Measurements from ENCODE around the gene COX7B. TPM values are rescaled to one million over a fixed set of nuclear protein-coding genes. Genes with fewer than 3 reads are reported as not detected.
A peak's percentile ranks its signal among the peaks of the same experiment; 100 is the strongest.

Gene COX7B
- total and polyA plus RNA-seq, 10 of the 15 experiments (the other 5 are each of a cell fraction or from before 2014, with no cell fraction given) = 331 to 2,070 (median 987) TPM

GRCh38 chrX:77892887-77893286 is 6.4 kb upstream of the COX7B start:
- no peaks in the 10 kb centered on the region for H3K4me1 ChIP-seq (ENCODE audit: control insufficient read depth, insufficient read depth, low read length)
- peaks cover 52% of the 10 kb centered on the region for H3K79me2 ChIP-seq (ENCODE audit: control insufficient read depth, insufficient read depth, low read length)
- no peak overlapping the region for H2AFZ ChIP-seq (ENCODE audit: control insufficient read depth, low read depth, low read length)
- ATAC-seq = no peak
- no peaks in the 10 kb centered on the region; the same call in 1 of the 2 replicates for H4K20me1 ChIP-seq (ENCODE audit: control insufficient read depth, insufficient read depth)
- CTCF ChIA-PET = no interaction called here
- WGBS (ENCODE audit: insufficient coverage, insufficient replicate concordance, low lambda C conversion rate, missing lambda C conversion rate) = 88% methylated on average over 2 of the region's 2 CpGs
- peak overlapping the region; percentile 85; the same call in 1 of the 2 replicates for H3K4me3 ChIP-seq
- RAD21 ChIA-PET (ENCODE audit: unreplicated experiment) = interaction anchor here (1.2 kb wide), 1 partner anchor 132 kb away, joined by 3 read pairs; no protein-coding TSS in a partner anchor
- H3K4me2 ChIP-seq (ENCODE audit: control insufficient read depth, insufficient read depth) = peak overlapping the region; percentile 55; the same call in 1 of the 2 replicates
- H3K27me3 ChIP-seq (replicated peaks in 1 of 2; ENCODE audit: control insufficient read depth in 2 of 2, insufficient read depth in 2 of 2, low read length in 1 of 2) = no peaks in the 10 kb centered on the region
- no peak overlapping the region for H3K27ac ChIP-seq (ENCODE audit: control insufficient read depth, insufficient read depth)
- SMC1A ChIA-PET (ENCODE audit: uncharacterized antibody, unreplicated experiment) = interaction anchor here (1.5 to 1.7 kb wide), 2 partner anchors 11 to 29 kb away, joined by 3 read pairs; no protein-coding TSS in a partner anchor
- intact Hi-C loops (cut with micrococcal nuclease; ENCODE audit: unreplicated experiment) (loop anchor here (5.0 kb wide), 1 partner anchor 111 kb away; no protein-coding TSS in a partner anchor), in situ Hi-C loops (cut with MboI) (no loop called here)
- TF ChIP-seq SMAD5 (IDR thresholded peaks at IDR 0.05; ENCODE audit: low read depth) = no peak
- POLR2A ChIA-PET = no interaction called here
- no peak for DNase-seq (ENCODE audit: low read depth, low spot score)
- H3K9ac ChIP-seq (ENCODE audit: control insufficient read depth, insufficient read depth, low read length) = no peak overlapping the region
- H3K9me3 ChIP-seq (replicated peaks; ENCODE audit: control insufficient read depth, insufficient read depth, low read length) = no peaks in the 10 kb centered on the region
- no peaks in the 10 kb centered on the region for H3K36me3 ChIP-seq (ENCODE audit: control insufficient read depth in 2 of 2, insufficient read depth in 2 of 2, low read length in 1 of 2)
- BruUV-seq (replicated peaks) = no TSS peak
- no peak for FAIRE-seq

DNA sequence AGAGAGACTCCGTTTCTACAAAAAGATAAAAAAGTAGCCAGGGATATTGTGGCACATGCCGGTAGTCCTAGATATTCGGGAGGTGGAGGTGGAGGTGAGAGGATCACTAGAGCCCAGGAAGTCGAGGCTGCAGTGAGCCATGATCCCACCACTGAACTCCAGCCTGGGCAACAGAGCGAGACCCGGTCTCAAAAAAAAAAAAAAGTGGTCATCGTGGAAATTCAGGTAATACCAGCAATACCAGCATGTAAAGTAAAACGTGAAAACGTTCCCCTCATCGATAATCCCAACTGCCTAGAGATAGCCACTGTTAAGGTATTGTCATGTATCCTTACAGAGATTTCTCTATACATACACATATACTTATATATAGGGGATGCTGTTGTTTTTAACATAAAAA is 5.6 kb upstream of the COX7B start:
- intact Hi-C loops (cut with micrococcal nuclease; ENCODE audit: unreplicated experiment) = loop anchor here (5.0 kb wide), 1 partner anchor 111 kb away; no protein-coding TSS in a partner anchor
- ChIA-PET CTCF (no interaction called here), POLR2A (interaction anchor here (1.1 kb wide), 1 partner anchor 17 kb away, joined by 5 read pairs; the partner anchor contains the start of gene ATP7A), RAD21 (ENCODE audit: unreplicated experiment) (interaction anchor here (1.2 kb wide), 2 partner anchors 19 to 131 kb away, joined by 3 to 6 read pairs; no protein-coding TSS in a partner anchor), SMC1A (ENCODE audit: uncharacterized antibody, unreplicated experiment) (interaction anchor here (0.6 to 1.5 kb wide), 3 partner anchors 11 to 326 kb away, joined by 3 read pairs; no protein-coding TSS in a partner anchor)
- no peaks in the 10 kb centered on the region for H3K4me1 ChIP-seq (ENCODE audit: control insufficient read depth, insufficient read depth, low read length)
- in situ Hi-C loops (cut with MboI) = no loop called here
- no peak for FAIRE-seq
- BruUV-seq (replicated peaks) = no TSS peak
- peak overlapping the region; percentile 85; the same call in 1 of the 2 replicates for H3K4me3 ChIP-seq
- H3K27ac ChIP-seq (ENCODE audit: control insufficient read depth, insufficient read depth) = no peak overlapping the region
- TF ChIP-seq, protein P1, sequence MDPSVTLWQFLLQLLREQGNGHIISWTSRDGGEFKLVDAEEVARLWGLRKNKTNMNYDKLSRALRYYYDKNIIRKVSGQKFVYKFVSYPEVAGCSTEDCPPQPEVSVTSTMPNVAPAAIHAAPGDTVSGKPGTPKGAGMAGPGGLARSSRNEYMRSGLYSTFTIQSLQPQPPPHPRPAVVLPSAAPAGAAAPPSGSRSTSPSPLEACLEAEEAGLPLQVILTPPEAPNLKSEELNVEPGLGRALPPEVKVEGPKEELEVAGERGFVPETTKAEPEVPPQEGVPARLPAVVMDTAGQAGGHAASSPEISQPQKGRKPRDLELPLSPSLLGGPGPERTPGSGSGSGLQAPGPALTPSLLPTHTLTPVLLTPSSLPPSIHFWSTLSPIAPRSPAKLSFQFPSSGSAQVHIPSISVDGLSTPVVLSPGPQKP (IDR thresholded peaks at IDR 0.05; ENCODE audit: low read depth, low read length) = no peak
- TF ChIP-seq ZNF24 (IDR thresholded peaks at IDR 0.05) = no peak
- TF ChIP-seq, protein P2, sequence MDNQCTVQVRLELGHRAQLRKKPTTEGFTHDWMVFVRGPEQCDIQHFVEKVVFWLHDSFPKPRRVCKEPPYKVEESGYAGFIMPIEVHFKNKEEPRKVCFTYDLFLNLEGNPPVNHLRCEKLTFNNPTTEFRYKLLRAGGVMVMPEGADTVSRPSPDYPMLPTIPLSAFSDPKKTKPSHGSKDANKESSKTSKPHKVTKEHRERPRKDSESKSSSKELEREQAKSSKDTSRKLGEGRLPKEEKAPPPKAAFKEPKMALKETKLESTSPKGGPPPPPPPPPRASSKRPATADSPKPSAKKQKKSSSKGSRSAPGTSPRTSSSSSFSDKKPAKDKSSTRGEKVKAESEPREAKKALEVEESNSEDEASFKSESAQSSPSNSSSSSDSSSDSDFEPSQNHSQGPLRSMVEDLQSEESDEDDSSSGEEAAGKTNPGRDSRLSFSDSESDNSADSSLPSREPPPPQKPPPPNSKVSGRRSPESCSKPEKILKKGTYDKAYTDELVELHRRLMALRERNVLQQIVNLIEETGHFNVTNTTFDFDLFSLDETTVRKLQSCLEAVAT (IDR thresholded peaks at IDR 0.05) = peak; percentile 90
- H3K9ac ChIP-seq (ENCODE audit: control insufficient read depth, insufficient read depth, low read length) = no peak overlapping the region
- 60% methylated on average over 10 of the region's 10 CpGs for WGBS (ENCODE audit: insufficient coverage, insufficient replicate concordance, low lambda C conversion rate, missing lambda C conversion rate)
- no peak overlapping the region for H2AFZ ChIP-seq (ENCODE audit: control insufficient read depth, low read depth, low read length)
- H3K36me3 ChIP-seq (ENCODE audit: control insufficient read depth in 2 of 2, insufficient read depth in 2 of 2, low read length in 1 of 2) = no peaks in the 10 kb centered on the region
- no peak for DNase-seq (ENCODE audit: low read depth, low spot score)
- H3K4me2 ChIP-seq (ENCODE audit: control insufficient read depth, insufficient read depth) = peak overlapping the region; percentile 55
- no peaks in the 10 kb centered on the region for H3K9me3 ChIP-seq (replicated peaks; ENCODE audit: control insufficient read depth, insufficient read depth, low read length)
- no peaks in the 10 kb centered on the region for H3K27me3 ChIP-seq (replicated peaks in 1 of 2; ENCODE audit: control insufficient read depth in 2 of 2, insufficient read depth in 2 of 2, low read length in 1 of 2)
- no peak for ATAC-seq
- no peaks in the 10 kb centered on the region; the same call in 1 of the 2 replicates for H4K20me1 ChIP-seq (ENCODE audit: control insufficient read depth, insufficient read depth)
- H3K79me2 ChIP-seq (ENCODE audit: control insufficient read depth, insufficient read depth, low read length) = peaks cover 47% of the 10 kb centered on the region

All from GM12878 (cell line).